Neural progenitor cell (in vitro differentiated cells): Measurements from ENCODE around the gene NHP2. TPM values are rescaled to one million over a fixed set of nuclear protein-coding genes. Genes with fewer than 3 reads are reported as not detected.
"Not testable (repeated sequence)": the region's sequence is repeated elsewhere in the genome, so short reads cannot be mapped to it uniquely, and the experiment has no call there.

ENCODE experiments used
- DNase-seq: peaks from one replicate; pipeline ENCODE4 v3.0.0-alpha.2; 2016; ENCODE audit warnings: low spot score
- H2AFZ ChIP-seq: fragments of 200-600 bp; sonication (generic); replicated peaks from 2 replicates; pipeline ENCODE4 v1.6.1; 2016; ENCODE audit warnings: antibody characterized with exemption
- H3F3A ChIP-seq: fragments of 200-600 bp; sonication (generic); 2 replicates; pipeline ENCODE4 v1.6.1; 2016; ENCODE audit warnings: antibody characterized with exemption, low read depth
- H3K27ac ChIP-seq: fragments of 200-600 bp; sonication (generic); 2 replicates; pipeline ENCODE4 v1.5.1; 2016; ENCODE audit warnings: mild to moderate bottlenecking
- H3K27me3 ChIP-seq: fragments of 200-600 bp; sonication (generic); 2 replicates; pipeline ENCODE4 v1.6.1; 2016; ENCODE audit warnings: mild to moderate bottlenecking, moderate library complexity
- H3K36me3 ChIP-seq: fragments of 200-600 bp; sonication (generic); 2 replicates; pipeline ENCODE4 v1.5.1; 2016
- H3K4me1 ChIP-seq: fragments of 200-600 bp; sonication (generic); 2 replicates; pipeline ENCODE4 v1.6.1; 2016; ENCODE audit warnings: mixed run types
- H3K4me2 ChIP-seq: fragments of 200-600 bp; sonication (generic); 2 replicates; pipeline ENCODE4 v1.6.1; 2016
- H3K4me3 ChIP-seq: fragments of 200-600 bp; sonication (generic); 2 replicates; pipeline ENCODE4 v1.5.1; 2016
- H3K79me2 ChIP-seq: fragments of 200-600 bp; sonication (generic); 2 replicates; pipeline ENCODE4 v1.6.1; 2016; ENCODE audit warnings: low read depth
- H3K9ac ChIP-seq: fragments of 200-600 bp; sonication (generic); 2 replicates; pipeline ENCODE4 v1.6.1; 2016
- H3K9me3 ChIP-seq: fragments of 200-600 bp; sonication (generic); 2 replicates; pipeline ENCODE4 v1.5.1; 2016; ENCODE audit warnings: low read depth
- H4K20me1 ChIP-seq: fragments of 200-600 bp; sonication (generic); 2 replicates; pipeline ENCODE4 v1.6.1; 2016; ENCODE audit warnings: low read depth
- H3K27ac Mint-ChIP-seq: 3 replicates; pipeline ENCODE4 v1.8.0; 2021; ENCODE audit warnings: mixed read lengths
- H3K27me3 Mint-ChIP-seq: 2 replicates; pipeline ENCODE4 v1.8.0; 2022; ENCODE audit warnings: low read depth, mild to moderate bottlenecking, inconsistent platforms, moderate library complexity, mixed read lengths; ENCODE audit not compliant: insufficient read depth
- H3K36me3 Mint-ChIP-seq: 3 replicates; pipeline ENCODE4 v1.8.0; 2021; ENCODE audit warnings: mixed read lengths
- H3K4me1 Mint-ChIP-seq: 3 replicates; pipeline ENCODE4 v1.8.0; 2021; ENCODE audit warnings: mixed read lengths
- H3K4me3 Mint-ChIP-seq: 3 replicates; pipeline ENCODE4 v1.8.0; 2021; ENCODE audit warnings: mild to moderate bottlenecking, moderate library complexity, mixed read lengths
- H3K9me3 Mint-ChIP-seq: 3 replicates; pipeline ENCODE4 v1.8.0; 2020; ENCODE audit warnings: mixed read lengths
- EZH2 ChIP-seq: fragments of 200-600 bp; sonication (generic); IDR thresholded peaks from 2 replicates; pipeline ENCODE4 v1.6.1; 2017; ENCODE audit warnings: antibody characterized with exemption, mild to moderate bottlenecking, moderate library complexity
- EZH2phosphoT487 ChIP-seq: fragments of 200-600 bp; sonication (generic); IDR thresholded peaks from 2 replicates; pipeline ENCODE4 v1.6.1; 2017; ENCODE audit warnings: antibody characterized with exemption
- total RNA-seq: library from RNA; depleted of rRNA; stranded (reverse); fragments of >200 nt; gene quantifications from 2 replicates; pipeline ENCODE4 v1.2.3, GENCODE V29; 2015; ENCODE audit warnings: low replicate concordance
- TF ChIP-seq, protein P1 (sequence below): fragments of 200-600 bp; sonication (generic); IDR thresholded peaks from 2 replicates; pipeline ENCODE4 v1.5.1; 2017; ENCODE audit warnings: antibody characterized with exemption, mild to moderate bottlenecking

Gene NHP2
- total RNA-seq, 1 donor from 2014 or later: 357 TPM

DNA sequence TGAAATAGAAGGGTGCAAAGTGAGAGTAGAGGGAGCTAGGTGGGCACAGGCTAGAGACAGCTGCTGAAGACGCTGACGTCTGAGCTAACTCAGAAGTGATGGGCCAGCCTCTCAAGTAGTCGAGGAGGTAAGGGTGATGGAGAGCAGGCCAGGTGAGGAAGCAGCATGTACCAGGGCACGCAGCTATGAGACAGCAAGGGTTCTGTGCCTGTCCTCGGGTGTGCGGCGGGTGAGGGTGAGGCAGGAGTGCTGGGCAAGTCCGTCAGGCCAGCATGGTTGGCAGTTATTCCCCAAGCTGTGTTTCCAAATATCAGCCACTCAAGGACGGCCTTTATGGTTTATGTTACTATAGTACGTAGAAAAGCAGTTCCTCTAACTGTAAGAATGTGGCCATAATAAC lies 16.7 kb downstream of the NHP2 start:
- peaks cover 2% of the 10 kb centered on the region for H3K27me3 Mint-ChIP-seq
- no peak overlapping the region for H3K9ac ChIP-seq
- no peak overlapping the region for H3K4me2 ChIP-seq
- peaks cover 5% of the 10 kb centered on the region for H3K4me1 Mint-ChIP-seq
- H3K9me3 Mint-ChIP-seq: no peaks in the 10 kb centered on the region
- H3K27me3 ChIP-seq: no peaks in the 10 kb centered on the region
- no peaks in the 10 kb centered on the region for H3K4me1 ChIP-seq
- TF ChIP-seq EZH2: no peak
- no peak for TF ChIP-seq EZH2phosphoT487
- TF ChIP-seq, protein P1, sequence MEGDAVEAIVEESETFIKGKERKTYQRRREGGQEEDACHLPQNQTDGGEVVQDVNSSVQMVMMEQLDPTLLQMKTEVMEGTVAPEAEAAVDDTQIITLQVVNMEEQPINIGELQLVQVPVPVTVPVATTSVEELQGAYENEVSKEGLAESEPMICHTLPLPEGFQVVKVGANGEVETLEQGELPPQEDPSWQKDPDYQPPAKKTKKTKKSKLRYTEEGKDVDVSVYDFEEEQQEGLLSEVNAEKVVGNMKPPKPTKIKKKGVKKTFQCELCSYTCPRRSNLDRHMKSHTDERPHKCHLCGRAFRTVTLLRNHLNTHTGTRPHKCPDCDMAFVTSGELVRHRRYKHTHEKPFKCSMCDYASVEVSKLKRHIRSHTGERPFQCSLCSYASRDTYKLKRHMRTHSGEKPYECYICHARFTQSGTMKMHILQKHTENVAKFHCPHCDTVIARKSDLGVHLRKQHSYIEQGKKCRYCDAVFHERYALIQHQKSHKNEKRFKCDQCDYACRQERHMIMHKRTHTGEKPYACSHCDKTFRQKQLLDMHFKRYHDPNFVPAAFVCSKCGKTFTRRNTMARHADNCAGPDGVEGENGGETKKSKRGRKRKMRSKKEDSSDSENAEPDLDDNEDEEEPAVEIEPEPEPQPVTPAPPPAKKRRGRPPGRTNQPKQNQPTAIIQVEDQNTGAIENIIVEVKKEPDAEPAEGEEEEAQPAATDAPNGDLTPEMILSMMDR: no peak
- no peak overlapping the region for H3K4me3 Mint-ChIP-seq
- no peak for DNase-seq
- no peak overlapping the region for H3K27ac ChIP-seq
- H3K27ac Mint-ChIP-seq: no peak overlapping the region
- no peak overlapping the region for H2AFZ ChIP-seq
- H3K79me2 ChIP-seq: peaks cover 20% of the 10 kb centered on the region
- no peaks in the 10 kb centered on the region for H3K9me3 ChIP-seq
- H3F3A ChIP-seq: no peaks in the 10 kb centered on the region
- no peaks in the 10 kb centered on the region for H4K20me1 ChIP-seq
- H3K4me3 ChIP-seq: no peak overlapping the region
- H3K36me3 ChIP-seq: no peaks in the 10 kb centered on the region
- H3K36me3 Mint-ChIP-seq: peaks cover 20% of the 10 kb centered on the region

DNA sequence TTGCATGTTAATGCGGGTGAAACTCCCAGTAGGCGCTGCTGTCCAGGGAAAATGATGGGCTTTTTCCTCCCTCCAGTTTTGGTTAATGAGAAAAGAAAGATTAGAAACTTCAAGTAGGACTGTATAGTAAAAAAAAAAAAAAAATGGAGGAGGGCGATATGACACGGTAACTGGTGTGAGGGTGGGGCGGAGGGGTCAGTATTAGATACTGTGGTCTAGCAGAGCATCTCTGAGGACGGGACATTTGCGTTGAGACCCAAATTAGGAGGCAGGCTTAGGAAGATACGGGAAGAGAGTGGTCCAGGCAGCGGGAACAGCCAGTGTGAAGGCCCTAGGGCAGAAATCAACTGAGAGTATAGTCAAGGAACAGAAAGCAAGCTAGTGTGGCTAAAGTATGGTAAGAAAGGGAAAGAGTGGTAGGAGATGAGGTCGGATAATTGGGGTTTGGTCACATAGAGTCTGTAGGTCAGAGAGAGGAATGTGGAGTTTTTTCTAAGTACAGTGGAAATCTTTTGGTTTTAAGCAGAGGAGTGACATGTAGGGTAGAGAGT lies 22.2 kb downstream of the NHP2 start:
- peak overlapping the region; percentile 99 for H3K4me3 ChIP-seq
- peak overlapping the region; percentile 73 for H3K9ac ChIP-seq
- peak overlapping the region; percentile 52 for H3K27ac Mint-ChIP-seq
- H3K27me3 Mint-ChIP-seq: peaks cover 6% of the 10 kb centered on the region
- DNase-seq: no peak
- H3K36me3 ChIP-seq: no peaks in the 10 kb centered on the region
- H3K27me3 ChIP-seq: no peaks in the 10 kb centered on the region
- no peak overlapping the region for H3K27ac ChIP-seq
- H2AFZ ChIP-seq: peak overlapping the region; percentile 91
- H3K4me2 ChIP-seq: peak overlapping the region; percentile 82
- peaks cover 38% of the 10 kb centered on the region for H3F3A ChIP-seq
- TF ChIP-seq EZH2phosphoT487 (no peak), EZH2 (no peak)
- TF ChIP-seq, protein P1: no peak
- H3K36me3 Mint-ChIP-seq: peaks cover 12% of the 10 kb centered on the region
- peak overlapping the region; percentile 84 for H3K4me3 Mint-ChIP-seq
- H3K9me3 Mint-ChIP-seq: no peaks in the 10 kb centered on the region
- H4K20me1 ChIP-seq: no peaks in the 10 kb centered on the region
- no peaks in the 10 kb centered on the region for H3K9me3 ChIP-seq
- H3K79me2 ChIP-seq: peaks cover 27% of the 10 kb centered on the region
- peaks cover 20% of the 10 kb centered on the region for H3K4me1 Mint-ChIP-seq
- H3K4me1 ChIP-seq: peaks cover 10% of the 10 kb centered on the region

DNA sequence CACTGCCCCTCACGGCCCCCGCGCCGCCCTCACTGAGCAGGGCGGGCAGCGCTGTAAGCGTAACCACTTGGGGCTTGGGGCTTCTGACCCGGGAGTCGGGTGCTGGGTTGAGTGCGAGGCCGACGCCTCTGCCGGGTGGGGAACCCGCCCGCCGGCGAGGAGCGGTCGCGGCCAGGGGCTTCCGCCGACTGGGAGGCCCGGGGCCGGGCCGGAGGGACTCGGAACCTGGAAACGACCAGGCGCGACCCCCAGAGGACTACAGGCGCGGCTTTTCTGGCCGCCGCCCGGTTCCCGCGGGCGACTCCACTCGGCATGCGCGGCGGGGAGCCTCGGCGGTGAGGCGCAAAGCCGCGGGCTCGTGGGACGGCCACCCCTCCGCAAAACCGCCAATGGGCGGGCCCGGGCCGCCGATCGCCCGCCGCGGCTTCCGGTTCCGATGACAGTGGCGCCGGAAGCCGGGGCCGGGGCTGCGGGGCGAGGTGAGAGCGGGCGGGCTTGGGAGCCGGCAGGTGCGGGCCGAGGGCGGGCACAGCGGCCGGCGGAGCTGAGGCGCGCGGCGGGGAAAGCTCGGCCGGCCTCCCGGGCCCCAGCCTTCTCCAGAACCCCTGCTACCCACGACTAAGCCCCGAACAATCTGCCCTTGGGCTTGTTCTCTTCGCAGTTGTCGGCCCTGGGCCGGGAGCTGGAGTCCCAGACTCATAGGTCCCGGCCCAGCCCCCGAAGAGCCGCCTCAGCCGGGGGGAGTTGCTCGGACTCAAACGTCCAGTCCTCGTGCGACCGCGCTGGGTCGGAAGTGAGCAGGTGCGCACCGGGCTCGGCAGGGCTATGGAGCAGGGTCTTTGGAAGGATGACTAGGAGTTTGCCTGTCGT lies 22.9 kb downstream of the NHP2 start, which contains the start of gene RMND5B:
RMND5B (plus strand) TSS at position 439 of the 870 bp plus-strand sequence. CDS start 7,106 bp downstream, outside the sequence.
- Histone ChIP-seq H3K4me3 (peak within 1 kb of the TSS; percentile 99), H3F3A (peaks cover 45% of the 10 kb centered on the region), H3K4me1 (peaks cover 17% of the 10 kb centered on the region), H3K9ac (peak within 1 kb of the TSS; percentile 73), H3K9me3 (no peaks in the 10 kb centered on the region), H2AFZ (peak within 1 kb of the TSS; percentile 91), H3K79me2 (peaks cover 25% of the 10 kb centered on the region), H3K4me2 (peak within 1 kb of the TSS; percentile 82), H3K27ac (peak within 1 kb of the TSS; percentile 93), H4K20me1 (no peaks in the 10 kb centered on the region), H3K36me3 (no peaks in the 10 kb centered on the region), H3K27me3 (no peaks in the 10 kb centered on the region)
- peaks cover 13% of the 10 kb centered on the region for H3K36me3 Mint-ChIP-seq
- H3K4me3 Mint-ChIP-seq: peak within 1 kb of the TSS; percentile 86
- peaks cover 6% of the 10 kb centered on the region for H3K27me3 Mint-ChIP-seq
- DNase-seq: peak; percentile 91
- no peaks in the 10 kb centered on the region for H3K9me3 Mint-ChIP-seq
- peaks cover 24% of the 10 kb centered on the region for H3K4me1 Mint-ChIP-seq
- H3K27ac Mint-ChIP-seq: peak within 1 kb of the TSS; percentile 74
- TF ChIP-seq EZH2phosphoT487 (no peak), EZH2 (no peak)
- TF ChIP-seq, protein P1: no peak

DNA sequence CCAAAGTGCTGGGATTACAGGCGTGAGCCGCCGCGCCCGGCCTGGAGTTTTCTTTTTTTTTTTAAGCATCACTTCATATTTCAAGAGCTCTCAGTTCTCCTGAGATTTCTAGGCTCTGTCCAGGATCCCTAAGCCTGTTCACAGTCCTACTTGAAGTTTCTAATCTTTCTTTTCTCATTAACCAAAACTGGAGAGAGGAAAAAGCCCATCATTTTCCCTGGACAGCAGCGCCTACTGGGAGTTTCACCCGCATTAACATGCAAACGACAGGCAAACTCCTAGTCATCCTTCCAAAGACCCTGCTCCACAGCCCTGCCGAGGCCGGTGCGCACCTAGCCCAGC lies 23.5 kb downstream of the NHP2 start:
- peak overlapping the region; percentile 91 for H2AFZ ChIP-seq
- peak overlapping the region; percentile 15 for H3K9ac ChIP-seq
- not testable (repeated sequence) for H3K27me3 ChIP-seq, H3K27me3 Mint-ChIP-seq, H3K36me3 ChIP-seq, H3K9me3 ChIP-seq, H4K20me1 ChIP-seq, DNase-seq, H3K9me3 Mint-ChIP-seq
- H3K27ac Mint-ChIP-seq: peak overlapping the region; percentile 74
- peaks cover 11% of the 10 kb centered on the region for H3K36me3 Mint-ChIP-seq
- H3F3A ChIP-seq: peaks cover 50% of the 10 kb centered on the region
- peak overlapping the region; percentile 82 for H3K4me2 ChIP-seq
- peak overlapping the region; percentile 86 for H3K4me3 Mint-ChIP-seq
- H3K4me1 ChIP-seq: peaks cover 21% of the 10 kb centered on the region
- peaks cover 25% of the 10 kb centered on the region for H3K79me2 ChIP-seq
- H3K27ac ChIP-seq: peak overlapping the region; percentile 93
- peaks cover 31% of the 10 kb centered on the region for H3K4me1 Mint-ChIP-seq
- H3K4me3 ChIP-seq: peak overlapping the region; percentile 99
